ENCODE data around the gene IL26.
"Not testable (repeated sequence)": the region's sequence is repeated elsewhere in the genome, so short reads cannot be mapped to it uniquely, and the experiment has no call there.

The IL26 gene

DNA sequence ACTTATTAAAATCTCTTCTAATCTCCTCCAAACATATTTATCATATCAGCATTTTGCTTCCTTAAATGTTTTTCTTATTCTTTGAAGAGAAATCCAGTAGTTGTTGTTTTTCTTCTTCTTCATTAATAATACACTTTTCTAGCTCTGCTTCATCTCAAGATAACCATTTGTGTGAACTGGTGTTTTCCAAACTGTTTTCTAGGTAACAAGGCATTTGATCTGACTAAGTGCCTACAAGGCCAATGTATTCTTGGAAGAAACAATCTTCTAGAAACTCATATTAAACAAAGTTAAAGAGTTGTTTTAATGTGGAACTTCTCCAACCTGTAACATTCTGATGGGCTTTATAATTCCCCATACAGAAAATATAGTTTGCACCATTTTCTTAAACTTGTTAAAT is 35.3 kb downstream of the IL26 start:
- DNase-seq: no peak

DNA sequence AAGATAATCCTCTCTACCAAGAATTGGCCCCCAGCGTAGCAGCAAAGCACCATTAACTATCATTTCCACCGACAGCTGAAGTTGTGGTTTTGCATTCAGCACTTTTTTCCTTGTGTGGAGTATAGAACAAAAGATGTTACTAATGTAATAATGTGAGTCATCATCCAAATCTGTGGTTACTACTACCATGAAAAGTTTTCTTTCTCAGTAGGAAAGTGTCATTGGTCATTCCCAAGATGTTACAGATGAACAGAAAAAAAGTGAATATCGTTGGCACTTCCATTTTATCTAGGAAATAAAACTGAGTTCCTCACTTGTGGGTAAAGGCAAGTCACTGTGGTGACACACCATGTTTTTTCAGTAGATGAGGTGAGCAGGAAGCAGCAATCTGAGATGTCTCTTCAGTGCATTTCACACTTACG is 35.8 kb downstream of the IL26 start:
- DNase-seq: peak; percentile 23 to 63

DNA sequence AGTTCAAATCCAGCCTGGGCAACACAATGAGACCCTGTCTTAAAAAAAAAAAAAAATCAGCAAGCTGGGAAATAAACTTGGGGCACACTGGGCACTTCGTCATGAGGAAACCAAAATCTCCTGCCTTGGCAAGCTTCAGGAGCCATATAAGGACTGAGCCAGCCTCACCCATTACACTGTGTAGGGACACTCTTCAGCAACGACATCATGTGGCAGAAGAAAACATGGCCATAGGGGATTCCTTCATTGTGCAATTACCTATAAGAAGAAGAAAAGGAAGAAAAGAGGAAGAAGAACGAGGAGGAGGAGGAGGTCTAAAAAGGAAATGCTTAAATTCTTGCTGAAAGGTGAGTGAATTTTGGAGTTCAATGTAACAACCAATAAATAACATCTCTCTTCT is 40.0 kb downstream of the IL26 start:
- DNase-seq: no peak

DNA sequence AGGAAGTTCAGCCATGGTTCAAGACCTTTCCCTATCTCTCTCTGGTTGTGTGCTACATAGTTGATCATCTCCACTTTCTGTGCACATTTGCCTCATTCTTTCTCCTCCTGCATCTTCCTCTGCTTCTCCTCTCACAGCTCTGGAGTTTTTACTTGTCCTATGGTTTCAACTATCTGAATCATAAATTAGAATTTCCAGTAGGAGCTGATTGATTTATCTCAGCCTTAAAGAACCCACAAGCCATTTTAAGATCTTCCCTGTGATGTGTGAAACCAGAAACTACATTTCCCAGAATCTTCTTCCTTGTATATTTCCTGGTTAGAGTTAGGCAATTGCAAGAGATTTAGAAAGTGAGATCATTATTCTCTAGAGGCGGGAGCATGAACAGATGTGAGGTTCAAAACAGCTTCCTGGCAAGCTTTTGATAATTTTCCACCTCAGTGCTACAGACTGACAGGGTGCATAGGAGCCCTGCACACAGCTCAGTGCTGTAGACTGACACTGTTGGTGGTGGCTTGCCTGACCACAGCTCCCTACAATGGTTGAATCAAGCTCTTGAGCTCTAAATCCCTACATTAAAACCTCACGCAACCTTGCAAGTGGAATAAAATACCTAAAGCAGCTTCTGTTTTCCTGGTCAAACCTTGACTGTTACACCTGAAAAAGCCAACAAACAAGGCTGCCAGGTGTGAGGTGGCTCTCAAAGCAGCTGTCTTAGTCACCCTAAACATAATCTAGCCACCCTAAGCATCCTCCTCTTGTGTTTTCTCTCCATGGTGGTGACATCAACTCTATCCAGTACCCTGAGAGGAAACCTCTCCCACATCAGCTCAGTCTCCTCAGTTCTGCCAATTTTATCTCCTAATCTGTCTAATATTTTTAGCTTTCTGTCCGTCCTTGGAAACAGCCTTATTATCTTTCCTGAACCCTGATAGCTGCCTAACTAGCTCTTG is 44.5 kb downstream of the IL26 start:
- DNase-seq: peak; percentile 46 to 74

DNA sequence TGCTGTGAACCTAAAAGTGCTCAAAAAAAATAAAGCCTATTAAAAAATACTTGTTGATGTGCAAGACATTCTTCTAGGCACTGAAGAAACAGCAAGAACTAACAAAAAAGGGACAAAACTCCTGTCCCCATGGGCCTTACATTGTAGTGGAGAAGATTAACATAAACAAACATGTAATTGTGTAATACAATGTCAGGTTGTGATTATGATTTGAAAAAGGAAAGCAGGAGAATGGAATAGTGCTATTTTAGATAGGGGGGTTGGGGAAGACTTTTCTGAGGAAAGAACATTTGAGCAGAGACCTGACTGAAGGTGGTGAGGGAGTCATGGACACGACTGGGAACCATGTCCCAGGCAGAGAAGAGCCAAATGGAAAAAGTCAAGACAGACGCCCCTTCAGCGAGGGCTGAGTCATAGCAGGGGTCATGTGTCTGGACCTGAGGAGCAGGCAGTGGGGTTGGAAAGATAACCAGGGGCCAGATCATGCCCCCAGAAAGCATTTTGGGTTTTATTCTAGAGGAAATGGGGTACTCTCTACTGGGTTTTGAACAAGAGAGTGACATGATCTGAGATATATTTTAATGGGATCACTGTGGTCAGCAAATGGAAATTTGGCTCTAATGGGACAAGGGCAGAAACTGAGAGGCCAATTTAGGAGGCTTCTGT is 46.7 kb downstream of the IL26 start:
- no peak for DNase-seq

DNA sequence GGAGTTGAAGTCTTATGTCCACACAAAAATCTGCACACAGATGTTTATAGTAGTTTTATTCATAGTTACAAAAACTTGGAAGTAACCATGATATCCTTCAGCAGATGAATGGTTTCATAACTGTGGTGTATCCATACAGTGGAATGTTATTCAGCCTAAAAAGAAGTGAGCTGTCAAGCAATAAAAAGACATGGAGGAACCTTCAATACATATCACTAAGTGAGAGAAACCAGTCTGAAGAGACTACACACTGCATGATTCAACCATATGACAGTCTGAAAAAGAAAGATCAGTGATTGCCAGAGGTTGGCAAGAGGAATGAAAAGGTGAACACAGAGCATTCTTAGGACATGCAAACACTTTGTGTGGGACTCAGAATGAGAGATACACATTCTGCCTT is 47.4 kb downstream of the IL26 start:
- no peak for DNase-seq

DNA sequence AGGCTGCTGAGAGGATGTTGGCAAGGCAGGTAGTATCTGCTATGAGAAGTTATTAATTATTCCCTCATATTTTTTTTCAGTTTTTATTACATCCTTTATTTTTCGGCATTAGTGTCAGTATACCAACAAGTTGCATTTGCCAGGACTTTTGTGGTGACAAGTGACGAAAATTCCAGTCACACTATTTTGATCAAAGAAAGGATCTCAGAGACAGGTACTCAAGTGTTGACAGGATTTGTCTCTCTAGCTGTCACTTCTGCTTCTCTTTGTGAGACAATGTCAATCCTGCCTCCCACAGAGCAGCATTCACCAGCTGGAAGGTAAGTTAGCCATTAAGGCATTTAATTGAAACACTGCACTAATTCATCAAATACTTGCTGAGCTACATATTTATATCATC is 48.0 kb downstream of the IL26 start:
- DNase-seq: no peak

DNA sequence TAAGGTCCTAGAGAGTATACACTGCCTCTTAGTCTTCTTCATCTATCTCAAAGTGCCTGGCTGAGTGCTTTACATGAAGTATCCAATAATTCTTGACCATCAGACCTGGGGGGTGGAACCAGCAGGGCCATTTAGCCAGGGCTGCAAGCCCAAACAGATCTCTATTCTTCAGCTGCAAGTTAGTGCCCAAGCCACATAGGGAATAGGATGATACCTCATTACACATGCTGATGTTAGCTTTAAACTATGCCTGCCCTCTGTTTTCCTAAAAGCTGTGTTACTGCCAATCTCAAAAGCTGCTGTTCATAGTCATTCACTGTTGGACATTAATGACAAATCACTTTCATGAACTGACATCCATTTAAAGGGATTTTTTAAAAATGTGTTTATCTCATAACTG is 49.4 kb downstream of the IL26 start:
- no peak for DNase-seq

DNA sequence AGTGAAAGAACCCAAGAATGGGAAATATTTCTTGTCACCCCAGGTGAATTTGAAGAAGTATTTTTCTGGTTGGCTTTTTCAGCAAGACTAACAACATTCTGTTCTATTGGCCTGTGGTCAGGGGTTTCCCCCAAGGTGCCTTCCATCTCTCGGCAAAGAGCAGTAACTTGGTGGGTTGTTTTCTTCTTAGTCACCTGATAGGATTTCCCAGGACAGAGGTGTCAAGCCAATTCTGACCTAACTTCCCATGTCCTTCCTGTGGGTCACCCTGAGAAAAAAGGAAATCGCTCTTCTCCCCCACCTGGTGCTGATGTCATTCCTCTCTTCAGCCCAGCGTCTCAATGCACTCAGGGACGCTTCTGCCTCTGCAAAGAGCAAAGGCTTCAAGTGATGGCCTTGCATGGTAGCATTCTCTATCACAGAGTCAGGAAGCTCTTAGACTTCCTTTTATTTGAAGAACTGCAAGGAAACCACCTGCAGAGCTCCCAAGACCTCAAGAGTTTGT is 50.0 kb downstream of the IL26 start:
- DNase-seq: peak; percentile 72 to 88

DNA sequence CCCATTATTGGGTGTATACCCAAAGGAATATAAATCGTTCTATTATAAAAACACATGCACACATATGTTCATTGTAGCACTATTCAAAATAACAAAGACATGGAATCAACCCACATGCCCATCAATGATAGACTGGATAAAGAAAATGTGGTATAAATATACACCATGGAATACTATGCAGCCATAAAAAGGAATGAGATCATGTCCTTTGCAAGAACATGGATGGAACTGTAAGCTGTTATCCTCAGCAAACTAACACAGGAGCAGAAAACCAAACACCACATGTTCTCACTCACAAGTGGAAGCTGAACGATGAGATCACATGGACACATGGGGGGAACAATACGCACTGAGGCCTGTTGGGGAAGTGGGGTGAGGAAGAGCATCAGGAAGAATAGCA is 50.8 kb downstream of the IL26 start:
- not testable (repeated sequence) for DNase-seq

DNA sequence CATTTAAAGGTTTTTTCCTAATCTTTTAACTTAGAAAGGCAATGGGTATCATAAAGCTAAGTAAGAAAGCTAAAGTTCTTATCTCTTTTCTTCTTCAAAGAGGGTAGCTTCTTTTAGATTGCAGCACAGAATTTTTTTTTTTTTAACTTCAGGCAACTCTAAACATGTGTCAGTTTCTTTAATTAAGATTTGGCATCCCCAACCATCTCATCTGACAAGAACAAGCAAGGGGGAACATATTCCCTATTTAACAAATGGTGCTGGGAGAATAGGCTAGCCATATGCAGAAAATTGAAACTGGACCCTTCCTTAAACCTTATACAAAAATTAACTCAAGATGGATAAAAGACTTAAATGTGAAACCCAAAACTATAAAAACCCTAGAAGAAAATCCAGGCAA is 51.8 kb downstream of the IL26 start:
- no peak for DNase-seq

DNA sequence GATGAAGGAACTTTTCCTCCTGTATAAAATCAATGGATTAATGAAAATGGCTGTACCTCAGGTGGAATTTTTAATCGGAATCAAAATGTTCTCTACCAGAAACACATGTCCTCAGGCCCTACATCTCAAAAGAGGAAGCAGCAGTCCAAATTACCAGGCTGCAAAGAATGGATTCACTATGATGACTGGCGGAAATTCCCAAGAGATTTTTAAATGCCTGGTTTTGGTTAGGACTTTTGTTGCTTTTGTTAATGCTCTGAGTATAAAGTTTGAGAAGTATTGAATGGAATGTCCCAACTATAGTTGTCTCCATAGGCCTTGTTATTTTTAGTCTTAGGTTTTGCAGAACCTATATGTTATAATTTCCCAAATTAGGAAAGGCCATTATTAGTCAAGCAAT is 54.9 kb downstream of the IL26 start:
- DNase-seq: no peak

DNA sequence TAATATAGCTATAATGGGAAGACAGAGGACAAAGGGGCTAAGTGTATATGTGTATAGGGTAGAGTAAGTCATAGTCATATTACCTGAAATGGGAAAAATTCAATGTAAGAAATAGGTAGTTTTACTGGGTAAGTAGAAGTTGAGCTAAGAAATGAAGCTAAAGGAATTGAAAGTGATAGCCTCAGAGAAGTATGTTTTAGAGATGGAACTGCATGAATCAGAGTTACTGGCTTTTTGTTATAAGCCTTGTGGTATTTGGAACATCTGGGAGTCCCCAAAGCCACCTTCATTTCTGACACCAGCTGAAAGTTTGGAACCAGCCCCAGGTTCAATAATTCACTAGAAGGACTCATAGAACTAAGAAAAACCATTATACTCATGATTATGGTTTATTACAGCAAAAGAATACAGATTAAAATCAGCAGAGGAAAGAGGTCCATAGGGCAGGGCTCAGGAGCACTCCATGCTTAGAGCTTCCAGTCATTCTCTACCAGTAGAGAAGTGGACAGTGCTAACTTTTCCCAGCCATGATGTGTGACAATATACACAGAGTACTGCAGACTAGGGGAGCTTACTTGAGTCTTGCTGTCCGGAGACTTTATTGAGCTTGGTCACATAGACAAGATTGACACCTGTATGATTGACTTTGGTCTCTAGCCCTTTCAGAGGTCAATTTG is 56.3 kb downstream of the IL26 start:
- no peak for DNase-seq

DNA sequence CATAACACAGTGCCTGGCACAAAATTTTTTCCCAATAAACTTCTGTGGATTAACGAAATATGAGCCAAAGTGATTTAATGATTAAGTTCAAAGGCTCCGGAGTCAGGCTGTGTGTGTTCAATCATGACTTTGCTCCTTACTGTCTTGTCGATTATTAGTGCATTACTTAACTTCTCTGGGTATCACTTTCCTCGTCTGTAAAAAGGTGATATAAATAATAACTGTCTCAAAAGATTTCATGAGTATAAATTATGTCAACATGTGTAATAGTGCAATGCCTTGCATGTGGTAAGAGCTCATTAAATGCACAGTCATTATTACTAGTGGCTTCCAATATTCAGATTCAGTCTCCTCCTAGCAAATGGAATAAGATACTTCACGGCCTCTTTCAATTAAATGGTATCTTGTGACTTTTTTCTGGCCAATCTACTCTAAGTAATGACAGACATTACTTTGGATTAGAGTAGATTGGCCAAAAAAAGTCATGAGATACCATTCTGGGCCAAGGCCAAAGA is 59.2 kb downstream of the IL26 start:
- DNase-seq: no peak

DNA sequence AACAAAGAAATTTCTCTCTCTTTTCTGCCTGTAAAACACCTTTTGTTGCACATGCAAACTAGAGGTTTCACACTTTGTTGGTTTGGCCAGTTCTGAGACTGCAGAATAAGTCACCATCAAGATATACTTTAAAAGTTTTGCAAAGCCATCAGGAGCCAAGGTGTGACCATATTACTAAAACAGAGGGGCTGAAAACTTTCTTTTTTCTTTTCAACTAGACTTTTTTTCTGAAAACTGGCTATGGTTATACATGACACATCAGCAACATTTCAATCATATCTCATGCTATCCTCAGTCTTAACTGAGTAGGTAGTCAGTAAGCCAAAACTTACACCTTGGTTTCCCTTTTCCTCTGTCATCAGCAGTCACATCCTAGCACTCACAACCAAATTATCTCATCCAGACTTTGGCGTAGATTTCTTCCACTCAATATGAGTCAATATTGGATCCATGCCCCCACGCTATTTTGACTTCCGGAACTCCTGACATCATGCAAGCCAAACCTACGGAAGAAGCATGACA is 62.0 kb downstream of the IL26 start:
- peak in 1 of 2 donors; percentile 39 for DNase-seq

DNA sequence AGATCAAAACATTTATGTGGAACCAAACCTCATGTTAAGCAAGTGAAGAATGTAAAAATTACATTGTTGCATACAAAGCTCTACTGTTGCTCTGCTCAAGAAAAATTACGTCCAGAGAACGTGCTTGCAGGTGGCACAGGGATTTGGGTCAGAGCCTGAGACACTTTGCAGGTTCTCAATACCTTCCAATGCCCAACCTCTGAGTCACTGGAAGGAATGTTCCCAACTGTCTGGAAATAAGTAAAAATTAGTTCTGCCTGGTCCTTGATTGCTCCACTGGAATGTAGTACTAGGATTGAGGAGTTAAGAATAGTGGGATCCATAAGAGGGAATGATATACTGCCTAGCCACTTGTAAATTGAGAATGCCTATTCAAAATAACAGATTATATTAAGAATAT is 63.2 kb downstream of the IL26 start:
- no peak for DNase-seq

DNA sequence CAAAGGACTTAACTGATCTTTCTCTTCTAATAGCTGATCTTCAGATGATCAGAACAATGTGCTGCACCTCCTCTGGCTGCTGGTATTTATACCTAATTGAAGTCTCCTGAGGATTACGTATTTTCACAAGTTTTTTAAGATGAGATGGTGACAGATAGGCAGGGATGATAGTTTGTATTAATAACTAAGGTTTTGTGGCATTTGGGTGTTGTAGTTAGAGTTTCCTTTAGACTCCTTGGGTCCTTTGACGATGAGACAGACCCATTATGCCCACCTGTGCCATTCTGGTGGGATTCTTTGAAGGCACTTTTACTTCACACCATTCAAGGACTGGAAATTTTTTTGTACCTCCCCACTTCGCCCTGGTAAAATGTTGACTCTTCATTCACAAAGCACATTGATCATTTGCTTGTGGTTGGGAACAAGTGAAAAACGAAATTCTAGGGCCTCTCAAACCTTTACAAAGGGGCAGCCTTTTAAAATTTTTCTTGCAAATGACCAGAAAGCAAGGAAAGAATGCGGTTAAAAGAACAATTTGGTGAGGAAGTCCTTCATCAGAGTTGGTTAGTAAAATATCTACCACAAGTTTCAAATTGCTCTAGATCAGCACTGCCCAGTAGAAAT is 65.8 kb downstream of the IL26 start, which contains the start of gene IFNG:
Gene IFNG (minus strand): TSS at position 60 of the 624 bp plus-strand sequence. CDS start 125 bp downstream, outside the sequence.
- peak; percentile 32 to 81 for DNase-seq

DNA sequence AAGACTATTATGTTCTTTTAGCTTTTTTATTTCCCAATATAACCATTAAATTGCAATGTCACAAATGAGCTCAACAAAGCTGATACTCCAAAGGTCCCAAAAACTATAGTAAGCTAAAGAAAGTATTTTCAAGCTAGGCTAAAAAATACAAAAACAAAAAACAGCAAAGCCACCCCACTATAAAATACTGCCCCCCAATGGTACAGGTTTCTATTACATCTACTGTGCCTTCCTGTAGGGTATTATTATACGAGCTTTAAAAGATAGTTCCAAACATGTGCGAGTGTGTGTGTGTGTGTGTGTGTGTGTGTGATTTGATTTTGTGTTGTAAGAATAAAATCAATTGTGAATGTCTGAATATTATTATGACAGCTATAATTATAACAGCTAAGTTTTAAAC is 67.2 kb downstream of the IL26 start:
- DNase-seq: peak; percentile 14 to 75

DNA sequence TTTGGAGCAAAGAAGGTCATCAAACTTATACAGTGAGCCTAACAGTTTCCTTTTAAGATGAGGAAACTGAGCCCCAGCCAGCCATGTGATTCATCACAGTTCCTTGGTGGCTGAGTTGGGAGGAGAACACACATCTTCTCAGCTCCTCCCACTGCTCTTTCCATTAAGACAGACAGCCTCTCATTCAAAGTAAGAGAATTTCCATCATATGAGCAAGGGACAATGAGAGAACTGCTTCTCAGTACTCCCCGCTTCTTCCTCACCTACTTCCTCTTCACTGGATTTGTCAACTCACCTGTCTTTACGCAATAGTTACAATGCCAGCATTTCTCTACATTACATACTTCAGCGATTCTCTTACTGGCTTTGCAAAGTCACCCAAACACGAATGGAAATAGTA is 68.2 kb downstream of the IL26 start:
- no peak for DNase-seq

DNA sequence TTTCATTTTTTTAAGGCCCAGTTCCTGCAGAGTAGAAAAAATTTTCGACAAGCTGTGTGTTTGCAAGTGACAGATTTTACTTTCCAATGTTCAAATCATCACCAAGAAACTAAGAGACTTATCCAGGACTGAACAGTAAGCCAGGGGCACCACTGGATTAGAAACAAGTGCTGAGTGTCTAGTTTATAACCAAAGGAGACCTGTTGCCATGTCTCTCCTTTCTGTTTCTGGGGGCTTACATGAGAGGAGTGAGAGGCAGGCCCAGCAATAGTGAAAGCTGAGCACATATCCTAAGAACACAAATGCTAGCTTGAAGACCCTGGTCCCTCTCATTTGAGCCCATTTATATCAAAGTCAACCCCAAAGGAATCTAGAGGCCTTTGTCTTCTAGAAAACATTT is 69.0 kb downstream of the IL26 start:
- DNase-seq: no peak

DNA sequence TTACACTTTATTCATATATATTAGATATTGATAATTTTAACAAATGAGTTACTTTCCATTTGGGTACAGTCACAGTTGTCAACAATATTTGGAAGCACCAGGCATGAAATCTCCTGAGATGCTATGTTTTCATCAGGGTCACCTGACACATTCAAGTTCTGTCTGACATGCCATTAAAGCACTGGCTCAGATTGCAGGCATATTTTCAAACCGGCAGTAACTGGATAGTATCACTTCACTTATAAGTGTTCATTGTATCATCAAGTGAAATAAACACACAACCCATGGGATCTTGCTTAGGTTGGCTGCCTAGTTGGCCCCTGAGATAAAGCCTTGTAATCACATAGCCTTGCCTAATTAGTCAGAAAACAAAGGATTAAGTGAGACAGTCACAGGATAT is 70.8 kb downstream of the IL26 start:
- no peak for DNase-seq

All from CD4-positive, alpha-beta T cell treated with Interferon alpha-2 for 1 hour (primary cell).